Measurements from ENCODE around the gene IQCH. TPM values are rescaled to one million over a fixed set of nuclear protein-coding genes. Genes with fewer than 3 reads are reported as not detected.

The IQCH gene
- total RNA-seq, 3 donors from 2014 or later (not counting 1 experiment from before 2014, with no cell fraction given) = 0.78 to 1.4 (median 0.86) TPM

DNA sequence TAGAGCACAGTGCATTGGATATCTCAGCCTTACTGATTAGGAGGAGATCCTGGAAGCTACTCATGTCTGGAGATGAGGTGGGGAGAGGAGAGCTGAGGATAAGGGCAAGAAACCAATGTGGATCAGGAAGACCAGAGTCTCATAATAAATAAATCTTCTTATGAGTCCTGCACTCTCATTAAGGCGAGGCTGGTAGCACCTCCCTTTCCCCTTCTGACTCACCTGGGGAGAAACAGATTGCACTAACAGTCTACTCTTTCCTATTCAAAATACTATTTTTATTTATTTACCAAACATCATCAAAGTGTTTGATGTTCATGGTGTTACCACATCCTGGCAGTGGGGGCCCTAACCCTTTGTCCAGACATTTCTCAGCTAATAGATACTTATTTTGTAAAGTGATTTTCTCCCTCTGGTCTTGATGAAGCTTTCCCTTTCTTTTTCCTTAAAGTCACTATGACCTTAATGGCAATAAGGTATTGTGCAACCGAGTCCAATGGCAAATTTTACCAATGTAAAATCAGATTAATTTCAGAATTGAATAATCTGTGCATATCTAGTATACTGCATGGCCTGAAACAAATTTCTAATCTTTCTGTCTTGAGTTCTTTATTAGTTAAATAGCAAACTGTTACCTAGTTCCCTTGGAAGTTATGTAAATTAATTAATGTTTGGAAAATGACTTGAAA lies 81.1 kb downstream of the IQCH start:
- no peak overlapping the region for H3K4me3 Mint-ChIP-seq
- WGBS (ENCODE audit: insufficient coverage) = 65% methylated on average over 1 of the region's 2 CpGs

DNA sequence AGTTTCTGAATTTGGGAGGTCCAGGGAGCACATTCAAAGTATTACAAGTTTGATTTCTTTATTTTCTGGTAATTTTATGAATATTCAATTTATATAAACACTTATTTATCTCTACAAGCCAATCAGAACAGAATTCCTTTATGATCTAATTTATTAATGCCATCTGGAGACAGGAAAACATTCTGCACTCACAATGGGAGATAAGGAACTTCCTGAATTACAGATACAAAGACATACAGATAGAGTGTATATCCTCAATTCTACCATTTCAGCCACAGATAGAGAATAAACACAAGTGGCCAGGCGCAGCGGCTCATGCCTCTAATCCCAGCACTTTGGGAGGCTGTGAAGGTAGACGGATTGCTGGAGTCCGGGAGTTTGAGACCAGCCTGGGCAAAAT lies 86.0 kb downstream of the IQCH start:
- Histone ChIP-seq H3K9me3 (ENCODE audit: control insufficient read depth, insufficient read depth, low read length) (no peaks in the 10 kb centered on the region), H3K4me1 (ENCODE audit: control insufficient read depth, insufficient read depth, low read length) (no peaks in the 10 kb centered on the region), H3K4me3 (ENCODE audit: low read length) (no peak overlapping the region), H3K27me3 (ENCODE audit: control insufficient read depth, insufficient read depth, low read length) (no peaks in the 10 kb centered on the region), H3K27ac (ENCODE audit: low read length) (no peak overlapping the region), H3K36me3 (ENCODE audit: control insufficient read depth, insufficient read depth, low read length) (no peaks in the 10 kb centered on the region)
- TF ChIP-seq, protein P1, sequence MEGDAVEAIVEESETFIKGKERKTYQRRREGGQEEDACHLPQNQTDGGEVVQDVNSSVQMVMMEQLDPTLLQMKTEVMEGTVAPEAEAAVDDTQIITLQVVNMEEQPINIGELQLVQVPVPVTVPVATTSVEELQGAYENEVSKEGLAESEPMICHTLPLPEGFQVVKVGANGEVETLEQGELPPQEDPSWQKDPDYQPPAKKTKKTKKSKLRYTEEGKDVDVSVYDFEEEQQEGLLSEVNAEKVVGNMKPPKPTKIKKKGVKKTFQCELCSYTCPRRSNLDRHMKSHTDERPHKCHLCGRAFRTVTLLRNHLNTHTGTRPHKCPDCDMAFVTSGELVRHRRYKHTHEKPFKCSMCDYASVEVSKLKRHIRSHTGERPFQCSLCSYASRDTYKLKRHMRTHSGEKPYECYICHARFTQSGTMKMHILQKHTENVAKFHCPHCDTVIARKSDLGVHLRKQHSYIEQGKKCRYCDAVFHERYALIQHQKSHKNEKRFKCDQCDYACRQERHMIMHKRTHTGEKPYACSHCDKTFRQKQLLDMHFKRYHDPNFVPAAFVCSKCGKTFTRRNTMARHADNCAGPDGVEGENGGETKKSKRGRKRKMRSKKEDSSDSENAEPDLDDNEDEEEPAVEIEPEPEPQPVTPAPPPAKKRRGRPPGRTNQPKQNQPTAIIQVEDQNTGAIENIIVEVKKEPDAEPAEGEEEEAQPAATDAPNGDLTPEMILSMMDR (IDR thresholded peaks at IDR 0.05) = no peak
- intact Hi-C loops (cut with micrococcal nuclease) = no loop called here
- Mint-ChIP-seq H3K27ac (no peak overlapping the region), H3K4me3 (no peak overlapping the region), H3K36me3 (no peaks in the 10 kb centered on the region), H3K27me3 (ENCODE audit: low read depth in 2 of 2) (peaks cover 3 to 6% of the 10 kb centered on the region in 2 donors), H3K9me3 (peaks cover 0 to 2% of the 10 kb centered on the region in 2 donors), H3K4me1 (no peaks in the 10 kb centered on the region)
- WGBS (ENCODE audit: insufficient coverage) = 97% methylated on average over 4 of the region's 4 CpGs
- ATAC-seq = no peak
- no peak for DNase-seq

More for the DNA sequence above, 81.1 kb downstream of the IQCH start:
- Mint-ChIP-seq H3K27me3 (ENCODE audit: low read depth in 2 of 2) (peaks cover 6 to 7% of the 10 kb centered on the region in 2 donors), H3K4me1 (no peaks in the 10 kb centered on the region), H3K36me3 (no peaks in the 10 kb centered on the region), H3K9me3 (no peaks in the 10 kb centered on the region), H3K27ac (no peak overlapping the region)
- H3K4me1 ChIP-seq (ENCODE audit: control insufficient read depth, insufficient read depth, low read length) = no peaks in the 10 kb centered on the region
- intact Hi-C loops (cut with micrococcal nuclease) = no loop called here
- TF ChIP-seq, protein P1 (IDR thresholded peaks at IDR 0.05) = no peak
- H3K27ac ChIP-seq (ENCODE audit: low read length) = no peak overlapping the region
- no peak overlapping the region for H3K4me3 ChIP-seq (ENCODE audit: low read length)
- no peaks in the 10 kb centered on the region for H3K36me3 ChIP-seq (ENCODE audit: control insufficient read depth, insufficient read depth, low read length)
- no peak for DNase-seq
- no peaks in the 10 kb centered on the region for H3K9me3 ChIP-seq (ENCODE audit: control insufficient read depth, insufficient read depth, low read length)
- ATAC-seq = no peak
- no peaks in the 10 kb centered on the region for H3K27me3 ChIP-seq (ENCODE audit: control insufficient read depth, insufficient read depth, low read length)

DNA sequence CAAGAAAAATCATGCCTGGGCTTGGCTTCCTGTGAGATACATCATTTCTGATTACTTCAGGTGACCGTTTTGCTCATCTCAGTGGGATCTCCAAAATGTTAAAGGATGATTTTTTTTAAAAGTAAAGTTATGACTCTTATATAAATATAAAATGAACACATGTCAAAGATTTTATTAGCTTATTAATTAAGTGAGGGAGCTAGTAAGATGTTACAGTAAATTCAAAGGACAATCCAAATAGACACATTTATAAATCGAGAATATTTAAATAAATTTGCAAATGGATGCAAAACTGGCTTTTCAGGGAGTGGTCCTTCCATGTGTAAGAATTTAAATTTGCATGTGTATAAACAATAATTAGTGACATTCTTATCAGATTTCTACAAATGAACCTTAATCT lies 87.0 kb downstream of the IQCH start:
- Mint-ChIP-seq H3K4me3 (no peak overlapping the region), H3K27ac (no peak overlapping the region), H3K4me1 (no peaks in the 10 kb centered on the region), H3K36me3 (no peaks in the 10 kb centered on the region), H3K27me3 (ENCODE audit: low read depth in 2 of 2) (peaks cover 3 to 7% of the 10 kb centered on the region in 2 donors), H3K9me3 (peaks cover 0 to 2% of the 10 kb centered on the region in 2 donors)
- Histone ChIP-seq H3K4me3 (ENCODE audit: low read length) (no peak overlapping the region), H3K36me3 (ENCODE audit: control insufficient read depth, insufficient read depth, low read length) (no peaks in the 10 kb centered on the region), H3K27me3 (ENCODE audit: control insufficient read depth, insufficient read depth, low read length) (no peaks in the 10 kb centered on the region), H3K27ac (ENCODE audit: low read length) (no peak overlapping the region), H3K4me1 (ENCODE audit: control insufficient read depth, insufficient read depth, low read length) (no peaks in the 10 kb centered on the region), H3K9me3 (ENCODE audit: control insufficient read depth, insufficient read depth, low read length) (peaks cover 2% of the 10 kb centered on the region)
- TF ChIP-seq, protein P1 (IDR thresholded peaks at IDR 0.05) = no peak
- no peak for ATAC-seq
- WGBS (ENCODE audit: insufficient coverage) = no CpG with 5 or more reads among the region's 2 CpGs
- intact Hi-C loops (cut with micrococcal nuclease) = no loop called here
- DNase-seq = no peak

DNA sequence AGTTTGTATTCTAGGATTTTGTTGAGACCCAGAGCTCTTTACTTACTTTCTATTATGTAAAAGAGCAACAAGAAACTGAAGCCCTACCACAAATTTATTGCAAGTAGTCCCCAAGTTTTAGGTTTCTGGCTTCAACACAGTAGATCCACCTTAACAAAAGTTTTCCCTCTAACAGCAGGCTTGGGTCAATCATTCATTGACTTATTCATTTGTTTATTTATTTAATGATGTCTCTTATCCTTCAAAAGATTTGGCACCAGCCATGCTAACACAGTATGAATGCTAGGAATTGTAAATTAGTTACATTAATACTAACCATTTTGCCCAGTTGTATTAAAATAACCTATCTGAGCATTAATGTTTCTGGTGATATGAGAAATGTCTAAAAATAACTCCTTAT lies 88.6 kb downstream of the IQCH start:
- Mint-ChIP-seq H3K27me3 (ENCODE audit: low read depth in 2 of 2) (peaks cover 3 to 7% of the 10 kb centered on the region in 2 donors), H3K36me3 (no peaks in the 10 kb centered on the region), H3K4me1 (no peaks in the 10 kb centered on the region), H3K27ac (no peak overlapping the region), H3K9me3 (peaks cover 0 to 2% of the 10 kb centered on the region in 2 donors), H3K4me3 (no peak overlapping the region)
- DNase-seq (no peak), ATAC-seq (no peak)
- H3K27ac ChIP-seq (ENCODE audit: low read length) = no peak overlapping the region
- no peaks in the 10 kb centered on the region for H3K27me3 ChIP-seq (ENCODE audit: control insufficient read depth, insufficient read depth, low read length)
- intact Hi-C loops (cut with micrococcal nuclease) = no loop called here
- H3K4me1 ChIP-seq (ENCODE audit: control insufficient read depth, insufficient read depth, low read length) = no peaks in the 10 kb centered on the region
- H3K36me3 ChIP-seq (ENCODE audit: control insufficient read depth, insufficient read depth, low read length) = no peaks in the 10 kb centered on the region
- peaks cover 2% of the 10 kb centered on the region for H3K9me3 ChIP-seq (ENCODE audit: control insufficient read depth, insufficient read depth, low read length)
- TF ChIP-seq, protein P1 (IDR thresholded peaks at IDR 0.05) = no peak
- H3K4me3 ChIP-seq (ENCODE audit: low read length) = no peak overlapping the region
